ENCODE results near the gene STON1.
"Not testable (repeated sequence)": the region's sequence is repeated elsewhere in the genome, so short reads cannot be mapped to it uniquely, and the experiment has no call there.

- TF ChIP-seq POLR2A, CTCF, POLR2AphosphoS5 (IDR thresholded peaks at IDR 0.05): not testable (repeated sequence)
These were observed 66.8 kb downstream of the STON1 start for GRCh38 chr2:48596751-48597150.

Data from prostate gland (tissue), 2 donors.